MM.1S (cell line): ENCODE data around the gene ABCA1.
A peak's percentile ranks its signal among the peaks of the same experiment; 100 is the strongest.
"Not testable (repeated sequence)": the region's sequence is repeated elsewhere in the genome, so short reads cannot be mapped to it uniquely, and the experiment has no call there.

Source experiments
- DNase-seq: peaks from one replicate; pipeline ENCODE4 v3.0.0-alpha.2; 2015
- H2AFZ ChIP-seq: fragments of 300-600 bp; sonication (generic); 2 replicates; pipeline ENCODE4 v1.6.0; 2016; ENCODE audit warnings: antibody characterized with exemption, low read length
- H3F3A ChIP-seq: fragments of 300-600 bp; sonication (generic); 2 replicates; pipeline ENCODE4 v1.6.1; 2016; ENCODE audit warnings: mild to moderate bottlenecking, antibody characterized with exemption, low read length, moderate library complexity, mixed read lengths; ENCODE audit not compliant: insufficient read depth
- H3K27ac ChIP-seq: fragments of 300-600 bp; sonication (generic); 2 replicates; pipeline ENCODE4 v1.5.1; 2016; ENCODE audit warnings: mild to moderate bottlenecking, low read length
- H3K27me3 ChIP-seq: fragments of 300-600 bp; sonication (generic); replicated peaks from 2 replicates; pipeline ENCODE4 v1.6.0; 2016; ENCODE audit warnings: low read length; ENCODE audit not compliant: insufficient read depth
- H3K36me3 ChIP-seq: fragments of 300-600 bp; sonication (generic); replicated peaks from 2 replicates; pipeline ENCODE4 v1.6.1; 2016; ENCODE audit warnings: mild to moderate bottlenecking, low read length, mixed read lengths; ENCODE audit not compliant: insufficient read depth
- H3K4me1 ChIP-seq: fragments of 300-600 bp; sonication (generic); 2 replicates; pipeline ENCODE4 v1.6.1; 2016; ENCODE audit warnings: low read length, mixed read lengths
- H3K4me2 ChIP-seq: fragments of 300-600 bp; sonication (generic); 2 replicates; pipeline ENCODE4 v1.6.0; 2016; ENCODE audit warnings: low read depth, low read length
- H3K4me3 ChIP-seq: fragments of 300-600 bp; sonication (generic); 2 replicates; pipeline ENCODE4 v1.5.1; 2016; ENCODE audit warnings: low read length, mixed read lengths
- H3K79me2 ChIP-seq: fragments of 300-600 bp; sonication (generic); 2 replicates; pipeline ENCODE4 v1.6.1; 2016; ENCODE audit warnings: mixed run types, low read length, mixed read lengths
- H3K9ac ChIP-seq: fragments of 300-600 bp; sonication (generic); 2 replicates; pipeline ENCODE4 v1.6.1; 2016; ENCODE audit warnings: low read length, mixed read lengths
- H3K9me2 ChIP-seq: fragments of 300-600 bp; sonication (generic); replicated peaks from 2 replicates; pipeline ENCODE4 v1.6.1; 2016; ENCODE audit warnings: mild to moderate bottlenecking, low read length, mixed read lengths; ENCODE audit not compliant: insufficient read depth
- H3K9me3 ChIP-seq: fragments of 300-600 bp; sonication (generic); replicated peaks from 2 replicates; pipeline ENCODE4 v1.6.1; 2016; ENCODE audit warnings: mild to moderate bottlenecking, low read length, mixed read lengths; ENCODE audit not compliant: insufficient read depth
- H4K20me1 ChIP-seq: fragments of 300-600 bp; sonication (generic); 2 replicates; pipeline ENCODE4 v1.6.1; 2016; ENCODE audit warnings: mild to moderate bottlenecking, low read length, moderate library complexity, mixed read lengths; ENCODE audit not compliant: insufficient read depth
- CTCF ChIP-seq: fragments of 300-600 bp; sonication (generic); IDR thresholded peaks from 2 replicates; pipeline ENCODE4 v1.5.1; 2016; ENCODE audit warnings: antibody characterized with exemption, low read length, mixed read lengths
- EZH2 ChIP-seq: fragments of 300-600 bp; sonication (generic); optimal IDR thresholded peaks from 2 replicates; pipeline ENCODE3; 2017; ENCODE audit warnings: low read depth, mild to moderate bottlenecking, antibody characterized with exemption, low read length, mixed read lengths
- EZH2phosphoT487 ChIP-seq: fragments of 300-600 bp; sonication (generic); IDR thresholded peaks from 2 replicates; pipeline ENCODE4 v1.6.1; 2018; ENCODE audit warnings: antibody characterized with exemption, low read length

Gene ABCA1

GRCh38 chr9:104769655-104770054 lies 158.3 kb downstream of the ABCA1 start:
- Histone ChIP-seq H3K27me3 (no peaks in the 10 kb centered on the region), H3K27ac (no peak overlapping the region), H2AFZ (no peak overlapping the region), H3F3A (peaks cover 26% of the 10 kb centered on the region), H3K9ac (no peak overlapping the region), H3K4me1 (peaks cover 21% of the 10 kb centered on the region), H3K4me2 (no peak overlapping the region), H3K36me3 (no peaks in the 10 kb centered on the region), H3K4me3 (no peak overlapping the region), H3K9me2 (no peaks in the 10 kb centered on the region), H3K79me2 (no peaks in the 10 kb centered on the region), H4K20me1 (no peaks in the 10 kb centered on the region), H3K9me3 (no peaks in the 10 kb centered on the region)
- no peak for DNase-seq
- TF ChIP-seq EZH2phosphoT487 (no peak), CTCF (no peak), EZH2 (no peak)

- H3K4me2 ChIP-seq, DNase-seq, H3K27ac ChIP-seq: not testable (repeated sequence)
These were observed 158.9 kb downstream of the ABCA1 start for GRCh38 chr9:104769029-104769428.

GRCh38 chr9:104767507-104767906 lies 160.4 kb downstream of the ABCA1 start:
- Histone ChIP-seq H3K27me3 (no peaks in the 10 kb centered on the region), H3K36me3 (no peaks in the 10 kb centered on the region), H3K27ac (no peak overlapping the region), H3K79me2 (no peaks in the 10 kb centered on the region), H3K9ac (no peak overlapping the region), H3K4me1 (peaks cover 14% of the 10 kb centered on the region), H3K9me3 (no peaks in the 10 kb centered on the region), H3F3A (peaks cover 23% of the 10 kb centered on the region), H3K4me3 (no peak overlapping the region), H2AFZ (no peak overlapping the region), H4K20me1 (no peaks in the 10 kb centered on the region), H3K4me2 (no peak overlapping the region), H3K9me2 (no peaks in the 10 kb centered on the region)
- TF ChIP-seq CTCF (no peak), EZH2 (no peak), EZH2phosphoT487 (no peak)
- DNase-seq: no peak

More at GRCh38 chr9:104769029-104769428, 158.9 kb downstream of the ABCA1 start:
- H3K36me3 ChIP-seq, H3K79me2 ChIP-seq, H3K27me3 ChIP-seq, H4K20me1 ChIP-seq, H3K9me2 ChIP-seq, H3K4me3 ChIP-seq, H3K9me3 ChIP-seq, H2AFZ ChIP-seq, H3K9ac ChIP-seq: not testable (repeated sequence)
- peaks cover 21% of the 10 kb centered on the region for H3K4me1 ChIP-seq
- H3F3A ChIP-seq: peaks cover 26% of the 10 kb centered on the region

GRCh38 chr9:104766025-104766424 lies 161.9 kb downstream of the ABCA1 start:
- Histone ChIP-seq H3K36me3 (no peaks in the 10 kb centered on the region), H3K4me2 (peak overlapping the region; percentile 95; the same call in 1 of the 2 replicates), H3K9ac (no peak overlapping the region), H3K27me3 (no peaks in the 10 kb centered on the region), H3K9me2 (no peaks in the 10 kb centered on the region), H3K27ac (no peak overlapping the region), H3K4me1 (peaks cover 10% of the 10 kb centered on the region), H2AFZ (no peak overlapping the region), H3K9me3 (no peaks in the 10 kb centered on the region), H3K79me2 (no peaks in the 10 kb centered on the region), H3K4me3 (no peak overlapping the region), H3F3A (peaks cover 20% of the 10 kb centered on the region), H4K20me1 (no peaks in the 10 kb centered on the region)
- DNase-seq: no peak
- TF ChIP-seq EZH2phosphoT487: no peak
- TF ChIP-seq EZH2: no peak
- TF ChIP-seq CTCF: no peak
